Kidney glomerular epithelial cell (primary cell): ENCODE measurements around the gene RAD9A.
A peak's percentile ranks its signal among the peaks of the same experiment; 100 is the strongest.
"Not testable (repeated sequence)": the region's sequence is repeated elsewhere in the genome, so short reads cannot be mapped to it uniquely, and the experiment has no call there.

Source experiments
- DNase-seq: peaks from one replicate; lab custom pipeline; 2025; lab: John Stamatoyannopoulos, UW

RAD9A gene

DNA sequence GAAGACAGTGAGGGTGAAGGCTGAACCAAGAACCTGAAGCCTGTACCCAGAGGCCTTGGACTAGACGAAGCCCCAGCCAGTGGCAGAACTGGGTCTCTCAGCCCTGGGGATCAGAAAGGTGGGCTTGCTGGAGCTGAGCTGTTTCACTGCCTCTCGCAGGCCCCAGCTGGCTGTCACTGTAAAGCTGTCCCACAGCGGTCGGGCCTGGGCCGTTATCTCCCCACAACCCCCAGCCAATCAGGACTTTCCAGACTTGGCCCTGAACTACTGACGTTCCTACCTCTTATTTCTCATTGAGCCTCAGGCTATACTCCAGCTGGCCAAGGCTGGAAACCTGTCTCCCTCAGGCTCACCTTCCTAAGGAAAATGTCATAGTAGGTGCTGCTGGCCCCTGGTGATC lies 5.8 kb downstream of the RAD9A start:
- DNase-seq: no peak

DNA sequence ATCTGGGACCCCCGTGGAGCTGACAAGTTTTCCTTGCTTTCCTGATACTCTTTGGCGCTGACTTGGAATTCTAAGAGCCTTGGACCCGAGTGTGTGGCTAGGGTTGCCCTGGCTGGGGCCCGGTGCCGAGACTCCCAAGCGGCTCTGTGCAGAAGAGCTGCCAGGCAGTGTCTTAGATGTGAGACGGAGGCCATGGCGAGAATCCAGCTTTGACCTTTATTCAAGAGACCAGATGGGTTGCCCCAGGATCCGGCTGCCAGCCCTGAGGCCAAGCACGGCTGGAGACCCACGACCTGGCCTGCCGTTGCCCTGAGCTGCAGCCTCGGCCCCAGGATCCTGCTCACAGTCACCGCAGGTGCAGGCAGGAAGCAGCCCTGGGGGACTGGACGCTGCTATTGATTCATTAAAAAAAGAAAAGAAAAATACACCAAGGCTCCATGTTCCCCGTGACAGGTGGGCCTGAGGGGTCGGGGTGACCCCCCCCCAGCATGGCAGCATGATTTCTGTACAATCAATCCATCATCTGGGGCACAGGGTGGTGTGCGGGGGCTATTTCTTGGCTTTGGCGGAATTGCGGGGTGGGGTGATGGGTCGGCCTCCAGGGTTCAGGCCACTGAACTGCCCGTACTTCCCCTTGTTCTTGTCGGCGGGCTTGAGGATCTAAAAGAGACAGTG lies 6.3 kb downstream of the RAD9A start:
- DNase-seq: no peak

- DNase-seq: no peak
Observed at GRCh38 chr11:67398661-67399563, 7.1 kb downstream of the RAD9A start.

- DNase-seq: no peak
Observed at GRCh38 chr11:67400251-67400941, 8.6 kb downstream of the RAD9A start.

DNA sequence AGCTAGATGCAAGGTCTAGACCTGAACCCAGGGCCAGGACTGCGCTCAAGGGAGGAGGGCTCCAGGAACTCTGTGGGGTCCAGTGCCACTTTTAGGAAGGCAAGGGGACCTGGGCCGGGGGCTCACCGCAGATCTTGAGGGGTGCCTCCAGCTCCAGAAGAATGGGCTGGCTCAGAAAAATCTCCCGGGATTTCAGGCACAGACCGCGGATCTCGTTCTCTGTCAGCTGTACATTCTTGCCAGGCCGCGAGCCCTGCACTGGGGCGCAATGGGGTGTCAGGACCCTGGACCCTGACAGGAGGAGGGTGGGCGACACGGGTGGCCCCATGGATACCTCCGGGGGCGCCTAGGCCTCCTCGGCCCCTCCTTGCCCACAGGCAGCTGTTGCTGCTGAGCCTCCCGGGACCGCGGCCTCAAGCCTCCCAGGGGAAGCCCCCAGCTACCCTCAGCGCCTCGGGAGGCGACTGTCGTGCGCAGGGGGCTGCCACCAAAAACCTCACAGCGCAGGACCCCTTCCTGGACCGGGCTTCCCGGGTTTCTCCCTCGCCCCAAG lies 9.2 kb downstream of the RAD9A start:
- no peak for DNase-seq

DNA sequence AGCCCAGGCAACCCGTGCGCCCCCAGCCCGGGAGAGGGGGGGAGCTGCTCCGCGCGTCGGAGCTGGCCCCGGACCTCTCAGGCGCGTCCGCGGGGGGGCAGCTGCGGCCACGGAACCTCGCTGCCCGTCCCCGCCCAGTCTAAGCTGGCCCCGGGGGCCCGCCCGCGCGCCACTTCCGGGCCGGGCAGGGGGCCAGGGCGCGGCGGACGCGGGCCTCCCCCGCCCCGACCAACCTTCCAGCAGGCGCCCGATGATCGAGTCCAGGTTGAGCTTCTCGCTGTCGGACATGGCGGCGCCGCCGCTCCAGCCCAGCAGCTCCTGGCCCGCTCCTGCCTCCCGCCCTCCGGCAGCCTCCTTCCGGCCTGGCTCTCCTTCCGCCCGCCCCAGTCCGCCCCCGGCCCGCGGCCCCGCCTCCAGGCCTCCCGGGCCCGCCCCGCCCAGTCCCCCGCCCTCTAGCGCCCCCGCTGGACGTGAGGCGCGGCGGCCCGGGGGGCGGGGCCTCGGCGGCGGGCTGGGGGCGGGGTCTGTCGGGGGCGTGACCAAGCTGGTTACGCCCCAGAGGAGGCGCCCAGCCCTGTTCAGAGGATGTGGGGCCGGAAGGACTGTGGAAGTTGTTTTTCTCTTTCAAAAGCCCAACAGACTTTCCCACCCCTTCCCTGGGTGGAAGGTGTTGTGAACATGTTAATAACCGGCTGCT lies 9.9 kb downstream of the RAD9A start, which contains the start of gene PPP1CA:
Gene PPP1CA (minus strand): TSS at position 364 of the 697 bp plus-strand sequence. CDS start 76 bp downstream, at position 288.
- peak; percentile 81 for DNase-seq

GRCh38 chr11:67402192-67402839 lies 10.5 kb downstream of the RAD9A start:
- not testable (repeated sequence) for DNase-seq

GRCh38 chr11:67403085-67403484 lies 11.3 kb downstream of the RAD9A start:
- not testable (repeated sequence) for DNase-seq

- no peak for DNase-seq
Observed at GRCh38 chr11:67404515-67405195, 12.9 kb downstream of the RAD9A start.

DNA sequence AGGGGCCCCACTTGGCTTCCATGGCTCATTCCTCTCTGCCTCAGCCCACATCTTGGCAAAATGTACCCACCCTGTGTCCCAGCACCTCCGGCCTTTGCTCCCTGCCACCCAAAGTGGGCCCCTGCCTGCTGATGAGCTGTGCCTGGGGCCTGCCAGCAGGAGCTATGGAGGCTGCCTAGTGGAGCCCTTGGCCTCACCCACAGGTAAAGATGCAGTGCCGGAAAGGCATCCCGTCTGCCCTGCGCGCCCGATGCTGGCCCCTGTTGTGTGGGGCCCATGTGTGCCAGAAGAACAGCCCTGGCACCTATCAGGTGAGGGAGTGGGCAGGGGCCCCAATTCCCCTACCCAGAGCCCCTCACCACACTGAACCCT lies 13.4 kb downstream of the RAD9A start:
- DNase-seq: no peak

GRCh38 chr11:67405688-67406339 lies 14.0 kb downstream of the RAD9A start:
- DNase-seq: no peak

- no peak for DNase-seq
Observed at GRCh38 chr11:67406420-67406968, 14.7 kb downstream of the RAD9A start.

DNA sequence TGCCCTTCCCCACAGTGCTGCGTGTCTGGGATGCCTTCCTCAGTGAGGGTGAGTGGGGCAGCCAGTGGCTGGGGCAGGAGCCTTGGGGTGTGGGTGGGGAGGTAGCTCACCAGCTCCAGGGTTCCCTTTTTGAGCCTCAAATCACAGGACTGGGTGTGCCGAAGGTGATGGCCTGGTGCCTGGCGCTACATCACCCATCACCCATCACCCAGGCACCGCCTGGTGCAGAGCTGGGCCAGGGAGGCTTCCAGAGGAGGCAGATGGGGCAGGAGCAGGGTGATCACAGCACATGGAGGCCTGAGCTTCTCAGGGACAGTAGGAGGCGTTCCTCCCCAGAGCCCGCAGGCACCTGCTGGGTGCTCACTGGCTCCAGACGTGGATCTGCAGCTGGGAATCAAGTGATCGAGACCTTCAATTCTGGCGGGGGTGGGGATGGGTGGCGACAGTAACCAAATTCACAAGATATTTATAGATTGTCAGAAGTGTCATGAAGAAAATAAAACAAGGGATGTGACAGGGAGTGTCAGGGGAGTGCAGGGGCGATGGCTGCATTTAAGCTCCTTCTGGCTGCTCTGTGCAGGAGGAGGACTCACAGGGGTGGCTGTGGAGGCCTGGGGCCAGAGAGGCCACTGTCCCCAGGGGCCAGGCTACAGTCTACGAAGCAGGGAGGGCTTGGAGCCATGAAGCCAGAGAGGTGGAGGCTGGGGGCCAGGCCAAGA lies 15.3 kb downstream of the RAD9A start:
- DNase-seq: no peak

DNA sequence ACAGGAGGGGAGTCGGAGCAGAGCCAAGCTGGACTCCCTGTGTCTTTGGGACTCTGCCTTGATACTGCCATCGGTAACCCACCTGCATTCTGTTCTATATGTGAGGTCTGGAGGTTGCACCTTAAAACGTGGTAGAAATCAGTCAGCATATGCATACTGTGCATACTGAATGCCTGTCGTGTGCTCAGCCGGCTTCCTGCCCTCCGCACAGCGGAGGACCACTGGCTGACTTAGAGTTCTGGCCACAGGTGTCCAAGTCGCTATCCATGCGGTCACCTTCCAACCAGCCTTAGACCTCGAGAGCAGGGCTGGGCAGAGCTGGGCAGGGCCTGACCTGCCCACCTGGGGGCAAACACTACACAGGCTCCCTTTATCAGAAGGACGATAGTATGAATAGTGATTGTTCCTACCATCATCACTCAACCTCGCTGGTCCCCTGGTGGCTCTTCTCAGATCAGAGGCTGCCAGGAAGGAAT lies 15.9 kb downstream of the RAD9A start:
- no peak for DNase-seq

- no peak for DNase-seq
Observed at GRCh38 chr11:67408437-67409200, 16.8 kb downstream of the RAD9A start.

- DNase-seq: no peak
Observed at GRCh38 chr11:67409261-67409666, 17.5 kb downstream of the RAD9A start.

GRCh38 chr11:67409781-67410368 lies 18.1 kb downstream of the RAD9A start:
- no peak for DNase-seq

- no peak for DNase-seq
Observed at GRCh38 chr11:67410369-67410831, 18.6 kb downstream of the RAD9A start.
